RKO (cell line): ENCODE data around the gene KYAT1.

Experiments
- DNase-seq: peaks from one replicate; pipeline ENCODE4 v3.0.0-alpha.2; 2016; ENCODE audit warnings: low spot score

Gene KYAT1

DNA sequence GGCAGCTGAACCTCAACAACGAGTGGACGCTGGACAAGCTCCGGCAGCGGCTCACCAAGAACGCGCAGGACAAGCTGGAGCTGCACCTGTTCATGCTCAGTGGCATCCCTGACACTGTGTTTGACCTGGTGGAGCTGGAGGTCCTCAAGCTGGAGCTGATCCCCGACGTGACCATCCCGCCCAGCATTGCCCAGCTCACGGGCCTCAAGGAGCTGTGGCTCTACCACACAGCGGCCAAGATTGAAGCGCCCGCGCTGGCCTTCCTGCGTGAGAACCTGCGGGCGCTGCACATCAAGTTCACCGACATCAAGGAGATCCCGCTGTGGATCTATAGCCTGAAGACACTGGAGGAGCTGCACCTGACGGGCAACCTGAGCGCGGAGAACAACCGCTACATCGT, 26.6 kb upstream of the KYAT1 start:
- DNase-seq, result no peak

DNA sequence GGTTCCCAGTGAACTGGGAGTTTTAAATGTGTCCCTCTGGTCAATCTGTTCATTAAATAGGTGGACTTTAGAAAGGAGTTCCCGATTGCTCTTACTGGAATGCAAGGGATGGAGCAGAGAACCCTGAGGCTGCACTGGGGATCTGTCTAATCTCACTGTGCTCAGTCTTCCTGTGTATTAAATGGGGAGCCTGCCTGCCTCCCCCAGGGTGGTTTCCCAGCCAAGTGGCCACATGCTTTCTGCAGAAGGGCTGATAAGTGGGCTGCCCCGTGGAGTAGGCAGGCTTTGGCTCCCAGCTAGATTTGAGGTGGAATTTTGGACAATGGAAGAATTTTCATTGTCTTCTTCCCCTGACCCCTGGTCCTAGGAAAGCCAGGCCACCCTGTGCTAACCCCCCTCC, 25.0 kb upstream of the KYAT1 start:
- no peak for DNase-seq

DNA sequence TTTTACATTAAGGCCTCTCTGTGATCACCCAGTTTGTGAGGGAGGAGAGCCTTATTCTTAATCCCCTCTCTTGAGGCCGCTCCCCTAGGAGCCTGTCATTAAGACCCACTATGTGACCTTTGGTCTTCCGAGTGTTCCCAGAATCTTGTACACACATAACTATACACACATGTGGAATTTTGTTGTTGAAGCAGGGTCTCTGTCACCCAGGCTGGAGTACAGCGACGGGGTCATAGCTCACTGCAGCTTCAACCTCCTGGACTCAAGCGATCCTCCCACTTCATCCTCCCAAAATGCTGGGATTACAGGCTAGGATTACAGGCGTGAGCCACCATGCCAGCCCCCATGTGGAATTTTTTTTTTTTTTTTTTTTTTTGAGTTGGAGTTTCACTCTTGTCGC, 24.2 kb upstream of the KYAT1 start:
- no peak for DNase-seq

DNA sequence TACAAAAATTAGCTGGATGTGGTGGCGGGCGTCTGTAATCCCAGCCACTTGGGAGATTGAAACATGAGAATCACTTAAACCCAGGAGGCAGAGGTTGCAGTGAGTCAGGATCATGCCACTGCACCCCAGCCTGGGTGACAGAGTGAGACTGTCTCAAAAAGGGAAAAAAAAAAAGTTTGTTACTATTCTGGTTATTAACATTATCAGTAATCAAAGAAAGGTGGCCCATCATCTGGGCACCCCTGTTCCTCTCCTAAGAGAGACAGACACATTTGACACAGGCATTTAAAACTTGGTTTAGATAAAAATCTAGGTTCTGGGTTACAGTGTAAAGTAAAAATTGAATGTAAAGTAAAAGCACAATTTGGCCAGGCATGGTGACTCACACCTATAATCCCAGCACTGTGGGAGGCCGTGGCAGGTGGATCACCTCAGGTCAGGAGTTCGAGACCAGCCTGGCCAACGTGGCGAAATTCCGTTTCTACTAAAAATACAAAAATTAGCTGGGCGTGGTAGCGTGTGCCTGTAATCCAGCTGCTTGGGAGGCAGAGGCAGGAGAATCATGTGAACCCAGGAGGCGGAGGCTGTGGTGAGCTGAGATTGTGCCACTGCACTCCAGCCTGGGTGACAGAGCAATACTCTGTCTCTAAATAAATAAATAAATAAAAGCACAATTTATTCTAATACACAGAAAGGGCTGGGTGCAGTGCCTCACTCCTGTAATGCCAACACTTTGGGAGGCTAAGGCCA, 22.3 kb upstream of the KYAT1 start:
- DNase-seq, result no peak

- DNase-seq, result no peak
Measured at GRCh38 chr9:128903079-128903461, 21.3 kb upstream of the KYAT1 start.

DNA sequence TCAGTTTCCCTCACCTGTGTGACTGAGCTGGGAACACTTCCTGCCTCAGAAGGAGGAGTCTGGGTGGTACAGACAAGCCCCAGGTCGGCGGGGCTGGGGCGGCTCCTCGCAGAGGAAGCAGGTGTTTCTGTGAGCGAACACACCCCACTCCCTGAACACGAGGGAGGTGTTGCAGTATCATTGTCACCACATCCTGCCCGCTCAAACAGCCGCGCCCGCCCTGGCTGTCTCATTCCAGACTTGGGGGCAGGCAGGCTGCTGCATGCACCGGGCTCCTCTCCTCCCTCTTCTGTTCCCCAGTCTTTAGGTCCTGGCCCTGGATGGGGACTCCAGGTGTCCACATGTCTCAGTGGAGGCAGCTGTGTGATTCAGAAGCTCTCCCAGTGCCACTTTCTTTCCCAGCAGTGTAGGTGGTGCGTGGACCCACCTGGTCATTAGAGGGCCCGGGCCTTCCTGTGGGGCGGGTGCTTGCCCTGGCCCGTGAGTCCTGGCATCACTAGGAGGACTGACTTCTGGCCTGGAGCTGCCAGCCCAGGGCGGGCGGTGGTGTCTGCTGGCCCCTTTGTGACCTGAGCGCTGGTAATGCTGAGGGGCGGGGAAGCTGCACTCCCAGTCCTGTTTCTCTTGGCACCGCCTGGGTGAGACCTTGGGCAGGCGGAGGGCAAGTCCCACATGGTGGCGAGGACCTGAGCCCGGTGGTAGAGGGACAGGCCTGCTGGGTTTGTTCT, 20.8 kb upstream of the KYAT1 start:
- no peak for DNase-seq

DNA sequence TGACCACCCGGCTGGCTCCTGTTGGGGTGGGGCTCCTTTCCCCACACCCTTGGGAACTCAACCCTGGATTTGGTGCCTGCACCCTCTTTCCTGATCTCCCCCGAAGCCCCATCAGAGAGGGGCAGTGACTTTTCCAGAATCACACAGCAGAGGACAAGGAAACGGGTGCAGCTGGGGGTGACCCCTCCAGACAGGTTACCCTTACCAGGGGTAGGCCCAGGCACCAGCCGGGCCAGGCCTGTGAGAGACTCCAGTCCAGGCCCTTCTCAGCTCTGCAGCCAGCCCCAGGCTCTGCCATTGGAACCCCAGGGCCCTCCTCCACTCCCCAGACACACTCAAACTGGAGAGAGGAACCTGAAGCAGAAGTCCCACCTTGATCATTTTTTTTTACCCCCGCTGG, 20.1 kb upstream of the KYAT1 start:
- DNase-seq, result no peak

DNA sequence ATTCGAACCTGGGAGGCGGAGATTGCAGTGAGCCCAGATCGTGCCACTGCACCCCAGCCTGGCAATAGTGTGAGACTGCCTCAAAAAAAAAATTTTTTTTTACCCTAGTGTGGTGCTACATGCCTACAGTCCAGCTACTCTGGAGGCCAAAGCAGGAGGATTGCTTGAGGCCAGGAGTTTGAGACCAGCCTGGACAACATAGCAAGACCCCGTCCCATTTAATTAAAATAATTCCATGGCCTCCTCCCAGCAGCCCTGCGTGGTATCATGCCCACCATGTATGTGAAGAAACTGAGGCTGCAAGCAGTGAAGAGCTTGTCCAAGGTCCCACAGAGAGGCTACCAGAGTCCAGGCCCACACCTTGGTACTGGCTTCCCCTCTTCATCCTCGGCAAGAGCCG, 19.6 kb upstream of the KYAT1 start:
- no peak for DNase-seq

- DNase-seq, result no peak
Measured at GRCh38 chr9:128899566-128900322, 18.0 kb upstream of the KYAT1 start.

- no peak for DNase-seq
Measured at GRCh38 chr9:128898845-128899565, 17.3 kb upstream of the KYAT1 start.

- no peak for DNase-seq
Measured at GRCh38 chr9:128898382-128898781, 16.6 kb upstream of the KYAT1 start.

DNA sequence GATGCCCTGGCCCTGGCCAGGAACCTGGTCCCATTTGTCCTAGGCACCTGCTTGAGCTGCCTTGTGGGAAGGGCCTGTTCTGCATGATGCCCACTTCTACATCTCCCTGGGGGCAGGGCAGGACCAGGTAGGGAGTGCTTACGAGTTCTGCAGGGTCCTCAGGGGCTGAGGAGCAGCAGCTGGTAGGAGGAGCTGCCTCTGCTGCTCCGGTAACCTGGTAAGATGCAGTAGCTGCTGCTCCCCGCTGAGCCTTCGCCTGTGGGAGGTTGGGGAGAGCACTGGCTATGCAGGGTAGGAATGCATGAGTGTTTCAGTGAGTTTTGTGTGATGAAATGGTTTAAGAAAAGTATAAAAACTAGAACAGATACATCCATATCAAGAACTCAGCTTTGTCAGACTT, 13.8 kb upstream of the KYAT1 start:
- DNase-seq, result no peak

DNA sequence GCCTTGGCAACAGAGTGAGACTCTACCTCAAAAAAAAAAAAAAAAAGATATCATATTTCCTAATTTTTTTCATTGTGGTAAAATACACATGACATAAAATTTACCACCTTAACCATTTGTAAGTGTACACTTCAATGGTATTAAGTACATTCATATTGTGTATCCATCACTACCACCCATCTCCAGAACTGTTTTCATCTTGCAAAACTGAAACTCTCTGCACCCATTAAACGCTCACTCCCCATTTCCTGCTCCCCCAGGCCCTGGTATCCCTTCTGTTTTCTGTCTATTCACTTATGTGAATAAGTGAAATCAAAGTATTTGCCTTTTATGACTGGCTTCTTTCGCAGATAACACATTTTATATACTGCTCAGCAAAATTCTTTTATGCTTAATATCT, 13.0 kb upstream of the KYAT1 start:
- DNase-seq, result no peak

GRCh38 chr9:128893354-128893753, 11.6 kb upstream of the KYAT1 start:
- no peak for DNase-seq

DNA sequence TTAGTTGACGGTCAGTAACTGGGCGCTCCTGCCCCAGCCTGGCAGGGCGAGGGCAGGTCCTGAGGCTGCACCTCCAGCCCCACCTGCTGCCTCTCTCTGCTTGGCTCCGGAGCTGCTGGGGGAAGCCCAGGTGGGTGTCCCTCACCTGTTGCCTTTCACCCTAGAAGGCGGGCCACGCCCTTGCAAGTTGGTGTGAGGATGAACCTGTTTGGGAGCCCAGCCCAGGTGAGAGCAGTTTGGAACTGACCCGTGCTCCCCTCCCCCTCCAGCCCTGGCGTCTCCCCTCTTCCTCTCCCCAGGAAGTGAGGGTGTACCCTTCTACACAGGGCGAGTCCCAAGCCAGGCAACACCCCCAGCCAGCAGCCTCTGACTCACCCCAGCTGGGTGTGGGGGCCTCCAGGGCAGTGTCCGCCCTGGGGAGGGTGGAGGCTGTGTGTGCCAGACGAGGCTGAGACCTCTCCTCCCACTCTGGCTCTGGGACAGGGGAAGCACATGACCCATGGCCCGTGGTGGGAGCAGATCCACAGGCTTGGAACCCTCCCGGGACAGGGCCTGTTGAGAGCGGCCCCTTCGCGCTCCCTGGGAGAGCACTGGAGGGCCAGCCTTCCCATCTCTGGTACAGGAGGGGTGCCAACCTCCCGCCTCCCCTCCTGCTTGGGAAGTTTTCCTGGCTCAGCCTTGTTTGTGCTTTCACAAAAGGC, 10.6 kb upstream of the KYAT1 start:
- DNase-seq, result no peak

DNA sequence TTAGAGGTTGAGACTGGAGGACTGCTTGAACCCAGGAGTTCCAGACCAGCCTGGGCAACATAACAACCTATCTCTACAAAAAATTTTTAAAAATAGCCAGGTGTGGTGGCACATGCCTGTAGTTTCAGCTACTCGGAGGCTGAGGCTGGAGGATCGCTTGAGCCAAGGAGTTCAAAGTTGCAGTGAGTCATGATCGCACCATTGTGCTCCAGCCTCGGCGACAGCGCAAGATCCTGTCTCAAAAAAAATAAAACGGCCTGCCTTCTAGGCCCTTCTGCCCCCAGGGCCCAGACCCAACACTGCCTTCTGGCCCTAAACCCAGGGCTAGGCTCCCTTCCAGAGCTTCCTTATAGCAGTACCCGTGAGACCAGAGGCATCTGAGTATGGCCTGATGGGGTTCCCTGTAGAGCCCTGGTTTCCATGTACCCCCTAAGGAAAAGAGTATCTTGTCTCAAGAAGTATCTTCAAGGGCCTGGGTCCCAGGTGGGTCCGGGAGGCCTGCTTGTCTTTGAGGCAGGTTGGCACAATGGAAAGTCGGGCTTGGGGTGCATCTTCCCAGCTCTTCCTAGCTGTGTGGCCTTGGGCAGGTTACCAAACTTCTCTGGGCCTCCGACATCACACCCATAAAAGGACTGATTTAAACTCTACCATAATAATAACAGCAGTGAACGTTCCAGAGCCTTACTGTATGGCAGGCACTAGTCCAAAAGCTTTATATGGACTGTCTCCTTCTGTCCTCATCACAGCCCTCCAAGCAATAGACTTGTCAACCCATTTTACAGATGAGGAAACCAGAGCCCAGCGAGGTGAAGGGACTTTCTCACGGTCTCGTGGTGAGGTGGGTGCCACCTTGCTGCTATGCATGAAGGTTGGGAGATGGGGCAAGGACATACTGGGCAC, 9.8 kb upstream of the KYAT1 start:
- no peak for DNase-seq

DNA sequence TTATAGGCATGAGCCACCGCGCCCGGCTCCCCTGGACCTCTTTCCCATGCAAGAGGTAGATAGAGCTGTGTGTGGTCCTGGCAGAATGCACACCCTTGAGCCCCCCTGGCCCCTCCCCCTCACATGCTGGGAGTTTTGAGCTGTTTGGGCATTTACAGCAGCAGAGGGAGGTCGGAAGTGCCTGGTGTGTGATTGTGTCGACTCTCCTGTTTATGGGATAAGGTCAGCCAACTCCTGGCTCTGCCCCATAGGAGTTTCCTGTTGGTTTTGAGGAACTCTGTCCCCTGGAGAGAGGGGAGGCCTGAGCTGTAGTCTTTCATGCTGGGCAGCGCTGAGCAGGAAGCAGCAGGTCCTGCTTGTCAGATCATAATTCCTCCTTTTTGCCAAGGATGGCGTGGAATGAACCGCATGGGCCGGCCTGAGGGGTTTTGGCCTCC, 6.2 kb upstream of the KYAT1 start:
- no peak for DNase-seq

DNA sequence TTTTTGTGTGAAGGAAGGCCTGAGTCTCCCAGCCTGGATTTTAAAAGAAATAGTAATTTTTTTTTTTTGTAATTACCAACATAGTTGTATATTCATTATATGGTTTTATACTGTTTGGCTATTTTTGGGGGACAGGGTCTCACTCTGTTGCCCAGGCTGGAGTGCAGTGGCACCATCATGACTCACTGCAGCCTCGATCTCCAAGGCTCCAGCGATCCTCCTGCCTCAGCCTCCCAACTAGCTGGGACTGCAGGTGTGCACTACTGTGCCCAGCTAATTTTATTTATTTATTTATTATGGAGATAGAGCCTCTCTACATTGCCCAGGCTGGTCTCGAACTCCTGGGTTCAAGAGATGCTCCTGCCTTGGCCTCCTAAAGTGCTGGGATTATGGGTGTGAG, 5.3 kb upstream of the KYAT1 start:
- DNase-seq, result no peak

GRCh38 chr9:128886211-128886891, 4.6 kb upstream of the KYAT1 start:
- no peak for DNase-seq

GRCh38 chr9:128885798-128886197, 4.0 kb upstream of the KYAT1 start:
- DNase-seq, result no peak
